SK-MEL-5 (cell line): ENCODE measurements around the gene RAB5B. TPM values are rescaled to one million over a fixed set of nuclear protein-coding genes. Genes with fewer than 3 reads are reported as not detected.
A peak's percentile ranks its signal among the peaks of the same experiment; 100 is the strongest.

ENCODE experiments used
- DNase-seq: peaks from one replicate; pipeline ENCODE4 v3.0.0-alpha.2; 2016; ENCODE audit warnings: low read depth, low spot score
- in situ Hi-C: cut with HindIII; loops from 2 replicates; pipeline ENCODE4 v1.10.0; 2016; ENCODE audit warnings: low sequenced_read_pairs, high pct_unique_total_duplicates, low pct_unique_long_range_greater_than_20kb
- total RNA-seq: library from RNA; depleted of rRNA; stranded (reverse); fragments of >200 nt; shearing (Covaris generic); gene quantifications from 2 replicates; pipeline ENCODE4 v1.2.3, GENCODE V29; 2014

The RAB5B gene
- total RNA-seq, 1 experiment from 2014 or later = 175 TPM

DNA sequence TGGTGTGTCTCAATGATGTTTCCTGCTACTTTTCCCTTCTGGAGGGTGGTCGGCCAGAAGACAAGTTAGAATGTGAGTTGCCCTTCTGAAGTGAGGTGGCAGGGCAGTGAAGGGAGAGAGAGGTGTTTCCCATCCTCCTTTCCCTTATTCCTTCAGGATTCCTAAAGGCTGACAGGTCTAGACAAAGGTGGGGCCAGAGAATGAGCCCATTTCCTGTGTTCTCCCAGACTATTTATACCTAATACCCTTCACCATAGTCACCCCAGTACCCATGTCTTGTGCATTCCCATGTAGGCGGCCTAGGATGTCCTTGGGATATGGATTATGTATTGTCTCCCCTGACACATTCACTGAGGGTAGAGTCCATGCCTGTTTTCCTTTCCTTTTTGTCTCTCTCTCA is 35.9 kb upstream of the RAB5B start:
- in situ Hi-C loops = no loop called here
- DNase-seq = no peak

DNA sequence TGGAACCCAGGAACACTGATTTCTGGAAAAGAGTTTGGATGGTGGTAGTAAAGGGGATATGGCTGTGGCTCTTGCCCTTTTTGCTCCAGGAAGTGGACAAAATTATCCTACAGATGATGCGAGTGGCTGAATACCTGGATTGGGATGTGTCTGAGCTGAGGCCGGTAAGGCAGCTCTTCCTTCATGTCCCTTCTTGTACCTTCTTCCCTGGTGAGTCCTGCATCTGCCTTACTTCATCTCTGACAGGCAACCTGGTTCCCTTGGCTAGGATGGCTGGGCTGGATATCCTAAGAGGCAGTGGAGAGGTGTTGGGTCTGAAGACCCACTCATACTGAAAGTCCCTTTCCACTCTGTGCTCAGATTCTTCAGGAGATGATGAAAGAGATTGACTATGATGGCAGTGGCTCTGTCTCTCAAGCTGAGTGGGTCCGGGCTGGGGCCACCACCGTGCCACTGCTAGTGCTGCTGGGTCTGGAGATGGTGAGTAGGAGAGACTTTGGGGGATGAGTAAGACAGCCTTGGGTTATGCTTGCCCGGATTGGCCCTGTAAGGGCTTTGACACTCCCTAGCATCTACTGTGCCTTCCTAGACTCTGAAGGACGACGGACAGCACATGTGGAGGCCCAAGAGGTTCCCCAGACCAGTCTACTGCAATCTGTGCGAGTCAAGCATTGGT is 34.9 kb upstream of the RAB5B start:
- in situ Hi-C loops = no loop called here

DNA sequence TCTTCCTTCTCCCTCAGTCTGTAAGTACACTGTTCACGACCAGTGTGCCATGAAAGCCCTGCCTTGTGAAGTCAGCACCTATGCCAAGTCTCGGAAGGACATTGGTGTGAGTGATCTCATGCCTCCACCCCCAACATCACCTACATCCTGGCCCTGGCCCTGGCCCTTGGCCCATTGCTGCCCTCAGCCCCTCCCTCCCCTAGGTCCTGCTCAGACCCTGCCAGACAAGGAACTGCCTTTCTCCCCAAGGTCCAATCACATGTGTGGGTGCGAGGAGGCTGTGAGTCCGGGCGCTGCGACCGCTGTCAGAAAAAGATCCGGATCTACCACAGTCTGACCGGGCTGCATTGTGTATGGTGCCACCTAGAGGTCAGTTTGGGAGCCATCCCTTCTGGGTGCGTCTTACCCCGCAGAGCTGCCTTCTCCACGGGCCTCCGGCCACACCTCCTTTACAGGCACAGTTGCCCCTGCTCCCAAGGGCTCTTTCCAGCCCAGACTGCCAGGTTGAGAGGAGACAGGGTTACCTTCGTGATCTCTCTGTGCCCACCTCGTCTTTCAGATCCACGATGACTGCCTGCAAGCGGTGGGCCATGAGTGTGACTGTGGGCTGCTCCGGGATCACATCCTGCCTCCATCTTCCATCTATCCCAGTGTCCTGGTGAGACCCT is 33.7 kb upstream of the RAB5B start:
- in situ Hi-C loops = no loop called here
- peak; percentile 89 for DNase-seq

More for the DNA sequence above, 34.9 kb upstream of the RAB5B start:
- DNase-seq = no peak

DNA sequence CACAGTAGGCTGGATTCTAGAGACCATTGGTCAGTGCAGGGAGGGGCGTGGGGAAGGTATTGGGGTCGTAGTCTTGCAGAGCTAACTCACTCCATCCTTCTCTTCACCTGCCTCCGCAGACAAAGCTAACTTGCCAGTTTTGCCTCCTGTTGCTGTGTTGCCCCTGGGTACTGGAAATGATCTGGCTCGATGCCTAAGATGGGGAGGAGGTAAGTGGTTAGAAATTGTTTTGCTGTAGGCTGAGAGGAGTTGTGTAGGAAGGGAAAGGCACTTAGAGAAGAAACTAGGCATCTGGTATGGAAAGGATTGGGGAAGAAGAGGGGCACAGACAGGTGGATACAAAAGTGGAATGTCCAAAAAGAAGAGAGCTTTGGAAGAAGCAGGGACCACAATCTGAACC is 31.8 kb upstream of the RAB5B start:
- no peak for DNase-seq
- in situ Hi-C loops = no loop called here

DNA sequence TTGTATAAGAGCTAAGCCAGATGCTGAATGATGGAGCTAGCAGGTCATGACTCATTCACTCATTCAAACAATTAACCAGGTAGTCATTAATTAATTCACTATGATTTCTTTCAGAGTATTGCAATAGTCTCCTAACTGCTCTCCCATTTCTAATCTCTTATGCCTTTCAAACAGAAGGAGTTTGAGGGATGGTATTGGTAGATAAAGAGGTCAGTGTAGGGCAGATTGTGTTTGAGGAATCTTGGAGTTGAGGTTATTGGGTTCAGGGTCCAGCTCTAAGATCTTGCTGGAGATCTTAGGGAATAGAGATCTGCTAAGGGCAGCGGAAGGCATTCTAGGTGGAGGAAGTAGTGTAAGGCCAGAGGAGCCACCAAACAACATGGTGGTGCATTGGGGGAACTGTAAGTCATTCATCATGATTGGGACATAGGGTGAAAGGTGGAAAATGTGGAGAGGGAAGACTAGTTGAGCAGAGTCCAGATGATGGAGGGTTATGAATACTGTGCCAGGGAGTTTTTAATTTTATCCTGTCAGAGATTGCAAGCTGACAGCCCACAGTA is 31.2 kb upstream of the RAB5B start:
- no peak for DNase-seq
- in situ Hi-C loops = no loop called here

DNA sequence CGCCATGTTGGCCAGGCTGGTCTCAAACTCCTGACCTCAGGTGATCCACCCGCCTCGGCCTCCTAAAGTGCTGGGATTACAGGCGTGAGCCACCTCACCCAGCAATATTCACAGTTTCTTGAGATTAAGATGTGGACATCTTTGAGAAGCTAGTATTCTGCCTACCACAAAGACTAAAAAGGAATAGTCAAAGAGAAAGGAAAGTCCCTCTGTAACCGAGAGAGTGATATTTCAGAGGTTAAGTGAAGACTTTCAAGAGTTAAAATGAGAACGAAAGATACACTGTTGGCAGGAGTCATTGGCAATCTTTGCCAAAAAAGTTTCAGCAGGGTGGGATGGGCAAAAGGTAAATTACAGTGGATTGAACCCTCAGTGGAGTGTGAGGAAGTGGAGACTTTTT is 27.3 kb upstream of the RAB5B start:
- no peak for DNase-seq
- in situ Hi-C loops = no loop called here

DNA sequence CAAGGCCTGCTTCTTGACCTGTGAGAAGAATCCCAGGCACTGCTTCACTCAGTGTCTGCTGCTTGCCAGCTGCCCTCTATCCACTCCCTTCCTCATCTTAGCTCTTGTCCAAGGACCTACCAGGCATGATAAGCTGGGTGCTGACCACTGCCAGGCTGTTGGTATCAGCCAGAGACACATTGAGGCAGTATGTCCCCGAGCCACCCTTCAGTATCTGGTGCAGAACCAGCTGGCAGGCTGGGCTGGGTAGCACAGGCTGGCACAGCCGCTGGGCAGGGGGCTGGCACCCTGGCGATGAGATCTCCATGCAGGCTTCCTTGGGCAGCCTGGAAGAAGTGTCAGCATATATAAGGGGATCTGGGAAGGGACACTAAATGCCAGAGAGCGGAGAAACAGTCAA is 18.5 kb upstream of the RAB5B start:
- in situ Hi-C loops = no loop called here
- DNase-seq = no peak

DNA sequence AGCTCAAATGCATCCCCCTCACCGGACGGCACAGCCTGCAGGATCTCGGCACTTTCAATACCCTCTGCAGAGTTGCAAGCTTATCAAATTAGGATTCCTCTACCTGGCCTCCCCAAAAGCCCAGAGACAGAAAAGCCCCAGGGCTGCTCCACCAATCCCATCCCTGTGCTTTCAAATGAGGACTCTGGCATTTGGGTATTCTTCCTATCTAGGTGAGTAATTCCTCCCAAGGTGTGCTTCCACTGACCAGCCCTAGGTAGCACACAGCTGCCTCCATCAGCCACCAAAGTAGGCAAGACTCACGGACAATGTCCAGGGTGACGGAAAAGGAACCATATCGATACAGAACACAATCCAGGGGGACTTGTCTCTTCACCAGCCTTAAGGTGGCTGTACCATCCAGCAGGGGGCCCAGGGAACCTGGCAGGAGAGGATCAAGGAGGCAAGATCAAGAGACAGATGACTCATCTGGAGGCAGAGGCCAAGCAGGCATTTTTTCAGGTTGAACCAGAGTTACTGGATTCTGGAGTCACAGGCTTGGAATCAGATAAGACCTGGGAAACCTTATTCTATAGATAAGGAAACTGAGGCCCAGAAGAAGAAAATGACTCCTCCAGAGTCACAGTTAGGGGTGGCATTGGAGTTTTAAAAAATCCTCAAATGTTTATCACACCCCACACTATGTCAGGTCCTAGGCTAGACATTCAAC is 17.9 kb upstream of the RAB5B start:
- peak; percentile 44 for DNase-seq
- in situ Hi-C loops = no loop called here

DNA sequence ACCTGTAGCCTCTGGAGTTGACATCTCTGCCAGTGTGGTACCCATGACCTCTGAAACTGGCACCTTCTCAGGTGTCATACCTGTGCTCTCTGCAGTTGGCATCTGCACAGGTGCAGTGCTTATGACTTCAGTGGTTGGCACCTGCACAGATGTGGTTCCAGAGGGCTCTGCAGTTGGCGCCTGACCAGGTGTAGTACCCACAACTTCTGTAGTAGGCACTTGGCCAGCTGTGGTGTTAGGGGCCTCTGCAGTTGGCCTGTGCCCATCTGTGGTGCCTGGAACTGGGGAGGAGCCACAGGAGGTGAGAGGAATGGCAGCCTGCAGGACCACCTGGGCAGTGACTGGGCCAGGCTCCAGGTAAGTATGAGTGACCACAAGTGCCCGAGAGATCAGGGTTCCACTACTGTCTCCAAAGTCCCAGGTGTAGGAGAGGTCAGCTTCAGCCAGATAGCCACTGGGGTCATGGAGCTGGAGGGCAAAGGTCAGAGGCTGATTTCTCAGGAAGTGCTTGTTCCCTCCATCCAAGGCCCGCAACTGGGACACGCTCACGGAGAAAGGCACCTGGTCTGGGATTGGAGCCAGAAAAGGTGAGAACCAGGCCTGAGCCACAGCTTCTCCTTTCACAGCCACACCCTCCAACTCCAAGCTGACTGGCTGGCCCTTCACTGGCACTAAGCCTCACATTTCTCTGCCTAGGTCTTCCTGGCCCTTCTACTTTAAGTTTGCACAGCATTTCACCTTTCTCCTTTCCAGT is 16.6 kb upstream of the RAB5B start:
- DNase-seq = no peak
- in situ Hi-C loops = no loop called here

DNA sequence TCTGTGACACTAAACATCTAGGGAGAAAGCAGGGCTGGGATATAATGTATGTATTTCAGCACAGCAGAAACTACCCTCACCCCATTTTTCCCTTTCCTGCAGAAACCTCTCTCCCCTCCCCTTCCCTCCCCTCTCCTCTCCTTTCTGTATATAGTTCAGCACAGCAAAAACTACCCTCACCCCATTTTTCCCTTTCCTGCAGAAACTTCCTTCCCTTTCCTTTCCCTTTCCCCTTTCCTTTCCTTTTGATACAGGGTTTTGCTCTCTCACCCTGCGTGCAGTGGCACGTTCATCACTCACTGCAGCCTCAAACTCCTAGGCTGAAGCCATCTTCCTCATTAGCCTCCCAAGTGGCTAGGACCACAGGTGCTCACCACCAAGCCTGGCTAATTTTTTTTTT is 10.1 kb upstream of the RAB5B start:
- in situ Hi-C loops = no loop called here
- DNase-seq = peak; percentile 63

DNA sequence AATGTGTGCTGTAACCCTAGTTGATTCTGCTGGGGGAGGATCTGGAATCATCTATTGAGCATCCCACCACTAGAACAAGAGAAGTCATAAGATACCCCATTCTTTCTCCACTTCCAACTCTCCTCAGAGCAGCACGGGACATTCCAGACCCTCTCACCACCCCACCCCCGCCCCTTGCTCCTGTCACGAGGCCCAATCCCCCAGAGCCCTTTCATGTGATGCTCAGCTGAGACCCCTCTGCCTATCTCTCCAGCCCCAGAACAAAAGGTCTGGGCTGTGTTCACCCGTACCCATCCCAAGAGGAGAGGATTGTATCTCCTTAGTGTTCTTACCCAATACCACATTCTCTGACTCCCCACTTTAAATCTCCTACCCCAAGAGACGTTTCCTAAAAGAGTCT is 8.6 kb upstream of the RAB5B start:
- peak; percentile 93 for DNase-seq
- in situ Hi-C loops = no loop called here

DNA sequence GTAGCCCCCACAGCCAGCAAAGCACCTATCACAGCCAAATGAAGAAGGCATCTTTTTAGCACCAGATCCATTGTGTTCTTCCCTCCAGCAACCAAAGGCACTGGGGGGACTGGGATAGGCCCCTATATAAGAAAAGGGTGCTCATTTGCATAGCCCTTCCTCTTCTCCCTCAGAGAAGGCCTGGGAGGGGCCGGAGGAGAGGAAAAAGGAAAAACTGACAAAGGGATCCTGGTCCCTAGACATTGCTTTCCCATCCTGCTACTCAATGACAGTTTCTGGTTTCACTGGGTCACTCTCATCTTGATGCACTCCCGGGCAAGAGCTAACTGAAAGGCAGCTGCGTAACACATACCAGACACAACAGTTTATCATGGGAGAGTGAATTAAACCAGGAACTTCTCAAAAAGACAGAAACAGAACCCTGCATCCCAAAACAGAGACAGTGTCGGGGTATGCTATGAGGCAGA is 7.9 kb upstream of the RAB5B start, which contains the start of gene PMEL:
Gene PMEL (minus strand): TSS at position 102 of the 467 bp plus-strand sequence. CDS start 31 bp downstream, at position 71.
- in situ Hi-C loops = no loop called here

DNA sequence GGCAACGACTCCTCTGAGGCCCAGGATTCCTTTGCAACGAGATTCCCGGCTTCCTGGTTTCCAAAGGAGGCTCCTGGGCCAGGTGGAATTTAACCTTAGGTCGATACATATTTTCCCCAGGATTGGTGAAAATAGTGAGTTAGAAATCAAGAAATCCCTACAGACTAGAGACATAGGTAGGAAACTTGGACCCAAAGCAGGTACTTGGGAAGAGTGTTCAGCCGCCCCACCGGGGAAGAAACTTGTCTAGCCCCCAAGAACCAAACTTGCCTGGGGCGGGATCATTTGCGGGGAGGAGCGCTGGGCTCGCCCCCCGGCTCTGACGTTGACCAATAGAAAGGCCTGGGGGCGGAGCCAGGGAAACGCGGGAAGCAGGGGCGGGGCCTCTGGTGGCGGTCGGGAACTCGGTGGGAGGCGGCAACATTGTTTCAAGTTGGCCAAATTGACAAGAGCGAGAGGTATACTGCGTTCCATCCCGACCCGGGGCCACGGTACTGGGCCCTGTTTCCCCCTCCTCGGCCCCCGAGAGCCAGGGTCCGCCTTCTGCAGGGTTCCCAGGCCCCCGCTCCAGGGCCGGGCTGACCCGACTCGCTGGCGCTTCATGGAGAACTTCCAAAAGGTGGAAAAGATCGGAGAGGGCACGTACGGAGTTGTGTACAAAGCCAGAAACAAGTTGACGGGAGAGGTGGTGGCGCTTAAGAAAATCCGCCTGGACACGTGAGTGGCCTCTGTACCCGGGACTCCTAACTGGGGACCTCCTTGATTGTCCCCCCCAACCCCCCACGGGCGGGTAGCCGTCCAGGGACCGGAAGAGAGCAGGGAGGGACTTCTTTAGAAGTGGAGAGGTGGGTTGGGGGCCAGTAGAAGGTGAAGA is 7.2 kb upstream of the RAB5B start, which contains the start of gene CDK2:
Gene CDK2 (plus strand): TSS at position 423 of the 874 bp plus-strand sequence. CDS start 179 bp downstream, at position 602.
- in situ Hi-C loops = no loop called here
- peak; percentile 95 for DNase-seq

More for the DNA sequence above, 7.9 kb upstream of the RAB5B start, which contains the start of gene PMEL:
- DNase-seq = peak; percentile 96

DNA sequence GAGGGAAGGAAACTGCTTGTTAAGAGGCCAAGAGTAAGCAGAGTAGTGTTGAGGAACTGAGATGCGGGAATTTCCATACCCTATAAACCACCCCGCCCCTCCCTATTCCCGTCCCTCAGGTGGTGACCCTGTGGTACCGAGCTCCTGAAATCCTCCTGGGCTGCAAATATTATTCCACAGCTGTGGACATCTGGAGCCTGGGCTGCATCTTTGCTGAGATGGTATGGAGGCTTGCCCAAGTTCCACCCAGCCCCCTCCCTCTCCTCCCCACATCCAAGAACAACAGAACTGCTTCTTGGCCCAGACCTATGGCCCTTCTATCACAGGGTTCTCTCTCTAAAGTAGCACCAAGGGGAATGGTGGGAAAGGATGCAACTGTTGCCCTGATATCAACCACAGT is 4.5 kb upstream of the RAB5B start:
- in situ Hi-C loops = no loop called here
- DNase-seq = peak; percentile 62

DNA sequence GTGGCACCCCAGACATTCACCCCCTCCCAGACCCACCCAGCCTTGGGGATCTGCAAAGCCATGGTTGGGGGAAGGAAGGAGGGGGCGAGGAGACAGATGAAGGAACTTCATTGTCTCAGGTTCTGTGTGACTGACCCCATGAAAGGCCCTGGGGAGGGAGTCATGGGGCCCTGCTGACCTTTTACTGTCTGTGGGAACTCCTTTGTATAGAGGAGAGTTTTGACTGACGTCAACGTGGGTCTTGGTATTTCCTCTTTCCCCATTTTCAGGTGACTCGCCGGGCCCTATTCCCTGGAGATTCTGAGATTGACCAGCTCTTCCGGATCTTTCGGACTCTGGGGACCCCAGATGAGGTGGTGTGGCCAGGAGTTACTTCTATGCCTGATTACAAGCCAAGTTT is 3.1 kb upstream of the RAB5B start:
- in situ Hi-C loops = no loop called here
- DNase-seq = peak; percentile 100

DNA sequence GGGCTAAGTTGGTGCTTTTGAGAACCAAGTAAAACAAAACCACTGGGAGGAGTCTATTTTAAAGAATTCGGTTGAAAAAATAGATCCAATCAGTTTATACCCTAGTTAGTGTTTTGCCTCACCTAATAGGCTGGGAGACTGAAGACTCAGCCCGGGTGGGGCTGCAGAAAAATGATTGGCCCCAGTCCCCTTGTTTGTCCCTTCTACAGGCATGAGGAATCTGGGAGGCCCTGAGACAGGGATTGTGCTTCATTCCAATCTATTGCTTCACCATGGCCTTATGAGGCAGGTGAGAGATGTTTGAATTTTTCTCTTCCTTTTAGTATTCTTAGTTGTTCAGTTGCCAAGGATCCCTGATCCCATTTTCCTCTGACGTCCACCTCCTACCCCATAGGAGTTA is 1.8 kb upstream of the RAB5B start:
- in situ Hi-C loops = no loop called here

DNA sequence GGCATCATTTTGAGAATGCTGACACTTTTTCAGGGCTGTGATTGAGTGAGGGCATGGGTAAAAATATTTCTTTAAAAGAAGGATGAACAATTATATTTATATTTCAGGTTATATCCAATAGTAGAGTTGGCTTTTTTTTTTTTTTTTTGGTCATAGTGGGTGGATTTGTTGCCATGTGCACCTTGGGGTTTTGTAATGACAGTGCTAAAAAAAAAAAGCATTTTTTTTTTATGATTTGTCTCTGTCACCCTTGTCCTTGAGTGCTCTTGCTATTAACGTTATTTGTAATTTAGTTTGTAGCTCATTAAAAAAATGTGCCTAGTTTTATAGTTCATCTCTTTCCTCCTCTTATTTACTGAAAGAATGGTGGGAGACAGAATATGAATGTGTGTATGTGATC is 1.4 kb upstream of the RAB5B start:
- DNase-seq = no peak
- in situ Hi-C loops = no loop called here

More for the DNA sequence above, 1.8 kb upstream of the RAB5B start:
- DNase-seq = peak; percentile 89
